ENCODE data around the gene KCNJ16. TPM values are rescaled to one million over a fixed set of nuclear protein-coding genes. Genes with fewer than 3 reads are reported as not detected.

KCNJ16 gene
- total RNA-seq, 1 experiment from 2014 or later, result not detected

GRCh38 chr17:70028978-70029767, 45.9 kb upstream of the KCNJ16 start:
- CTCF ChIA-PET, result no interaction called here
- BruUV-seq (replicated peaks), result no TSS peak
- Histone ChIP-seq H3K4me1 (ENCODE audit: control insufficient read depth, insufficient read depth, low read length) (no peaks in the 10 kb centered on the region), H3K9me3 (ENCODE audit: control insufficient read depth, insufficient read depth, low read depth, low read length) (0 out of 2 replicates have a peak, but pooled peaks cover 5% of the 10 kb centered on the region), H3K36me3 (ENCODE audit: control insufficient read depth, insufficient read depth, low read length) (no peaks in the 10 kb centered on the region), H3K27ac (ENCODE audit: low read length) (no peak overlapping the region), H3K4me3 (ENCODE audit: low read depth in 2 of 2, low read length in 2 of 2) (no peak overlapping the region), H3K27me3 (ENCODE audit: control insufficient read depth, insufficient read depth, low read length) (no peaks in the 10 kb centered on the region)
- ATAC-seq (no peak), DNase-seq (ENCODE audit: low read depth, low spot score) (no peak)
- POLR2A ChIA-PET, result no interaction called here
- intact Hi-C loops (cut with micrococcal nuclease; ENCODE audit: unreplicated experiment), result no loop called here
- in situ Hi-C loops (cut with HindIII; ENCODE audit: low pct_unique_long_range_greater_than_20kb, low sequenced_read_pairs), result no loop called here
- TF ChIP-seq CTCF (IDR thresholded peaks at IDR 0.05) (no peak), SIN3A (IDR thresholded peaks at IDR 0.05; ENCODE audit: borderline replicate concordance, insufficient read depth, low read depth, low read length) (no peak), TCF7L2 (IDR thresholded peaks at IDR 0.05; ENCODE audit: low read depth, low read length) (no peak), REST (IDR thresholded peaks at IDR 0.05; ENCODE audit: insufficient read depth in 1 of 2, low read depth in 2 of 2, low read length in 1 of 2) (no peak), POLR2AphosphoS5 (IDR thresholded peaks at IDR 0.05; ENCODE audit: low read depth, low read length) (no peak)

GRCh38 chr17:70030371-70030770, 44.7 kb upstream of the KCNJ16 start:
- in situ Hi-C loops (cut with HindIII; ENCODE audit: low pct_unique_long_range_greater_than_20kb, low sequenced_read_pairs) (no loop called here), intact Hi-C loops (cut with micrococcal nuclease; ENCODE audit: unreplicated experiment) (no loop called here)
- Histone ChIP-seq H3K4me3 (ENCODE audit: low read depth in 2 of 2, low read length in 2 of 2) (no peak overlapping the region), H3K27ac (ENCODE audit: low read length) (no peak overlapping the region), H3K9me3 (ENCODE audit: control insufficient read depth, insufficient read depth, low read depth, low read length) (0 out of 2 replicates have a peak, but pooled peaks cover 5% of the 10 kb centered on the region), H3K27me3 (ENCODE audit: control insufficient read depth, insufficient read depth, low read length) (no peaks in the 10 kb centered on the region), H3K36me3 (ENCODE audit: control insufficient read depth, insufficient read depth, low read length) (no peaks in the 10 kb centered on the region), H3K4me1 (ENCODE audit: control insufficient read depth, insufficient read depth, low read length) (no peaks in the 10 kb centered on the region)
- DNase-seq (ENCODE audit: low read depth, low spot score), result no peak
- ChIA-PET POLR2A (interaction anchor here (0.6 kb wide), 1 partner anchor 621 kb away, joined by 8 read pairs; no protein-coding TSS in a partner anchor), CTCF (interaction anchor here (0.7 kb wide), 1 partner anchor 145 kb away, joined by 4 read pairs; no protein-coding TSS in a partner anchor)
- ATAC-seq, result no peak
- no TSS peak for BruUV-seq (replicated peaks)
- no peak for TF ChIP-seq REST (IDR thresholded peaks at IDR 0.05; ENCODE audit: insufficient read depth in 1 of 2, low read depth in 2 of 2, low read length in 1 of 2)
- no peak for TF ChIP-seq CTCF (IDR thresholded peaks at IDR 0.05)
- no peak for TF ChIP-seq TCF7L2 (IDR thresholded peaks at IDR 0.05; ENCODE audit: low read depth, low read length)
- TF ChIP-seq SIN3A (IDR thresholded peaks at IDR 0.05; ENCODE audit: borderline replicate concordance, insufficient read depth, low read depth, low read length), result no peak
